A549 (cell line): ENCODE measurements around the gene UACA. TPM values are rescaled to one million over a fixed set of nuclear protein-coding genes. Genes with fewer than 3 reads are reported as not detected.

ENCODE experiments used
- ATAC-seq, 2 experiments: fragments of 200-7000 bp in 1 of 2; fragments of >200 bp in 1 of 2; cut with Nextera tagmentation in 1 of 2; cut with Tn5 transposase in 1 of 2; 3 replicates each; pipeline versions ENCODE4 v1.8.0 to v1.9.1; 2018 to 2020; ENCODE audit warnings: mild to moderate bottlenecking in 1 of 2, moderate library complexity in 1 of 2
- CTCF ChIA-PET: fragments of 300-600 bp; sonication (Branson Sonifier 250); formaldehyde crosslinking; extraction: SDS; loops from one replicate; lab custom pipeline; 2021; ENCODE audit warnings: antibody characterized with exemption, inconsistent platforms; lab: Yijun Ruan, JAX
- POLR2A ChIA-PET: fragments of 350-600 bp; formaldehyde crosslinking; extraction: SDS; loops from one replicate; lab custom pipeline; 2021; ENCODE audit warnings: antibody characterized with exemption, inconsistent platforms; lab: Yijun Ruan, JAX
- DNase-seq, 2 experiments: peaks; one replicate each; pipeline versions ENCODE4 v3.0.0 to v3.0.0-alpha.2; 2011 to 2016; ENCODE audit warnings: low read depth in 1 of 2, low spot score in 1 of 2
- FAIRE-seq: peaks from 2 replicates; lab custom pipeline; 2011; peaks lifted over from hg19 to GRCh38; lab: Jason Lieb, UNC
- H3K27ac ChIP-seq, 2 experiments: fragments of >200 bp; sonication (Bioruptor Twin); formaldehyde crosslinking; 3 replicates each; pipeline ENCODE4 v1.5.1; 2016 to 2017
- H3K4me1 ChIP-seq: fragments of >200 bp; sonication (Bioruptor Twin); formaldehyde crosslinking; 3 replicates; pipeline ENCODE4 v1.6.1; 2016
- H3K4me2 ChIP-seq: fragments of >200 bp; sonication (Bioruptor Twin); formaldehyde crosslinking; 3 replicates; pipeline ENCODE4 v1.6.1; 2016
- H3K4me3 ChIP-seq: fragments of >200 bp; sonication (Bioruptor Twin); formaldehyde crosslinking; 3 replicates; pipeline ENCODE4 v1.5.1; 2016
- H3K9me3 ChIP-seq: fragments of >200 bp; sonication (Bioruptor Twin); formaldehyde crosslinking; 3 replicates; pipeline ENCODE4 v1.6.1; 2016
- EP300 ChIP-seq, 2 experiments: fragments of >200 bp; sonication (Bioruptor Twin); formaldehyde crosslinking; IDR thresholded peaks; 2 replicates in 1 of 2; 3 replicates in 1 of 2; pipeline ENCODE4 v1.6.1; 2016 to 2017
- JUN ChIP-seq, 2 experiments: fragments of >200 bp; sonication (Bioruptor Twin); formaldehyde crosslinking; IDR thresholded peaks; 2 replicates in 1 of 2; 3 replicates in 1 of 2; pipeline ENCODE4 v1.6.1; 2016 to 2017
- MAFK ChIP-seq: fragments of 450-650 bp; IDR thresholded peaks from 2 replicates; pipeline ENCODE4 v1.6.1; 2014; ENCODE audit not compliant: partially characterized antibody
- MAZ ChIP-seq: fragments of 150-350 bp; IDR thresholded peaks from 2 replicates; pipeline ENCODE4 v1.6.1; 2014; ENCODE audit warnings: antibody characterized with exemption, low read depth, low read length, borderline replicate concordance
- RAD21 ChIP-seq, 2 experiments: fragments of >200 bp in 1 of 2; sonication (Bioruptor Twin) in 1 of 2; formaldehyde crosslinking in 1 of 2; IDR thresholded peaks in 1 of 2; conservative IDR thresholded peaks in 1 of 2; 2 replicates in 1 of 2; 3 replicates in 1 of 2; pipeline ENCODE4 v1.6.1; 2012 to 2018; ENCODE audit warnings: inconsistent platforms in 1 of 2
- WGBS: methylation state at CpG from one replicate; pipeline ENCODE4 v1.1.6; 2017; ENCODE audit errors: missing lambda C conversion rate; 5-methylcytosine and 5-hydroxymethylcytosine counted together
- polyA plus RNA-seq, 4 experiments: library from polyadenylated mRNA; depleted of rRNA in 3 of 4; stranded (reverse); fragments of >200 nt; fragmentation: RNase III in 1 of 4; extraction: RNeasy Plus Mini Kit Qiagen cat#74134 plus additional on column Dnase treatment in 1 of 4; gene quantifications; 2 replicates in 3 of 4; 3 replicates in 1 of 4; pipeline ENCODE4 v1.2.3, GENCODE V29; 2011 to 2017

UACA gene
- polyA plus RNA-seq, 2 of the 4 experiments (the other 2 are of a cell fraction), result 31.9 to 80.4 TPM

DNA sequence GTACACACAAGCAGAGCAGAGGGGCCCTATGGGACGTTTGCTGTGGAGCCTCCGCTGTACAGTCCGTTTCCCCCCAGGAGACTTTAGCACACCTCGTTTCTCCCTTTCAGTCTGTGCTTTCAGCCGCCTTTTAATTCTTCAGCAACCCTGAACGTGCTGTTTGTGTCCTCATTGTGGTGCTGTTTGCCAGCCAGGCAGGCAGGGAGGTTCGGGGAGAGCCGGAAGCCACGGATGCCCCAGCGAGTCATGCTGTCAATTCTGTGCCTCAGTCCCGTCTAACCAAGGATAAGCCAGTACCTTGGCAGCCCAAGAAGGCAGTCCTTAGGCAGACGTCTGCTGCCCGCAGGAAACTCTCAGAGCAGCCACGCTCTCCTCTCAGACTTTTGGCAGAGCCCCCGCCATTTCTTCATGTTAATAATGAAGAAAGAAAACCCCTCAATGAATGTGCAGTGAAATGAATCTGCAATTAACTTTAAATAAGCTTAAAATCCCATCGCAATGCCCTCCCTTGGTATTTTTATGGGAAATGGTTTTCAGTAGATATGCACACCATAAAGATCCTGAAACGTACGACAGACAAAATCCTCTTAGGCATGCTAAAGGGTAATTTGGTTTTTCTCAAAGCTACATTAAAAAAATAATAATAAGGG lies 158.6 kb downstream of the UACA start:
- Histone ChIP-seq H3K9me3 (peaks cover 9% of the 10 kb centered on the region; the same call in 1 of the 3 replicates), H3K4me1 (peaks cover 12% of the 10 kb centered on the region; the same call in 2 of the 3 replicates), H3K27ac (no peak overlapping the region; a peak in 1 of 6 replicates), H3K4me2 (no peak overlapping the region), H3K4me3 (no peak overlapping the region)
- no peak for DNase-seq
- ChIA-PET POLR2A (no interaction called here), CTCF (interaction anchor here (0.7 to 1.8 kb wide), 9 partner anchors 10 to 1127 kb away, joined by 3 to 8 read pairs (median 3); no protein-coding TSS in a partner anchor)
- no peak for FAIRE-seq
- WGBS, result 78% methylated on average over 18 of the region's 18 CpGs
- no peak for TF ChIP-seq JUN (IDR thresholded peaks at IDR 0.05)
- no peak for TF ChIP-seq MAZ
- TF ChIP-seq EP300 (IDR thresholded peaks at IDR 0.05), result no peak
- peak in 1 of 2 experiments; percentile 9; a peak in 1 of 5 replicates for TF ChIP-seq RAD21 (conservative IDR thresholded peaks at IDR 0.05 in 1 of 2, IDR thresholded peaks at IDR 0.05 in 1 of 2)
- TF ChIP-seq MAFK, result no peak
- no peak for ATAC-seq

Other genes with a start within 250 kb of the UACA start
- 120 and 158 TPM in 2 replicates for gene LARP6, start 90.6 kb upstream of the UACA start, polyA plus RNA-seq (2011; rRNA removed)
- 47.3 to 64.3 TPM (median 57.2 TPM) in 3 replicates for gene LARP6, start 90.6 kb upstream of the UACA start, polyA plus RNA-seq (2017; fragmentation: RNase III; extraction: RNeasy Plus Mini Kit Qiagen cat#74134 plus additional on column Dnase treatment)
- gene THAP10, start 128.9 kb upstream of the UACA start, polyA plus RNA-seq (2011; rRNA removed), result 7.7 and 9.4 TPM in 2 replicates
- gene THAP10, start 128.9 kb upstream of the UACA start, polyA plus RNA-seq (2017; fragmentation: RNase III; extraction: RNeasy Plus Mini Kit Qiagen cat#74134 plus additional on column Dnase treatment), result 5.4 to 6.8 TPM (median 6.1 TPM) in 3 replicates
- 12.2 and 14.3 TPM in 2 replicates for gene LRRC49, start 129.3 kb upstream of the UACA start, polyA plus RNA-seq (2011; rRNA removed)
- 10.0 to 11.4 TPM (median 11.1 TPM) in 3 replicates for gene LRRC49, start 129.3 kb upstream of the UACA start, polyA plus RNA-seq (2017; fragmentation: RNase III; extraction: RNeasy Plus Mini Kit Qiagen cat#74134 plus additional on column Dnase treatment)